ENCODE data around the gene PCK2. TPM values are rescaled to one million over a fixed set of nuclear protein-coding genes. Genes with fewer than 3 reads are reported as not detected.

PCK2 gene
- total and polyA plus RNA-seq, 2 of the 13 experiments (the other 11 are each of a cell fraction or from before 2014, with no cell fraction given) = 129 to 272 TPM

GRCh38 chr14:24114532-24115421 lies 20.7 kb downstream of the PCK2 start, which contains the start of the genes DCAF11 and NRL (continued):
- TF ChIP-seq, protein P1, sequence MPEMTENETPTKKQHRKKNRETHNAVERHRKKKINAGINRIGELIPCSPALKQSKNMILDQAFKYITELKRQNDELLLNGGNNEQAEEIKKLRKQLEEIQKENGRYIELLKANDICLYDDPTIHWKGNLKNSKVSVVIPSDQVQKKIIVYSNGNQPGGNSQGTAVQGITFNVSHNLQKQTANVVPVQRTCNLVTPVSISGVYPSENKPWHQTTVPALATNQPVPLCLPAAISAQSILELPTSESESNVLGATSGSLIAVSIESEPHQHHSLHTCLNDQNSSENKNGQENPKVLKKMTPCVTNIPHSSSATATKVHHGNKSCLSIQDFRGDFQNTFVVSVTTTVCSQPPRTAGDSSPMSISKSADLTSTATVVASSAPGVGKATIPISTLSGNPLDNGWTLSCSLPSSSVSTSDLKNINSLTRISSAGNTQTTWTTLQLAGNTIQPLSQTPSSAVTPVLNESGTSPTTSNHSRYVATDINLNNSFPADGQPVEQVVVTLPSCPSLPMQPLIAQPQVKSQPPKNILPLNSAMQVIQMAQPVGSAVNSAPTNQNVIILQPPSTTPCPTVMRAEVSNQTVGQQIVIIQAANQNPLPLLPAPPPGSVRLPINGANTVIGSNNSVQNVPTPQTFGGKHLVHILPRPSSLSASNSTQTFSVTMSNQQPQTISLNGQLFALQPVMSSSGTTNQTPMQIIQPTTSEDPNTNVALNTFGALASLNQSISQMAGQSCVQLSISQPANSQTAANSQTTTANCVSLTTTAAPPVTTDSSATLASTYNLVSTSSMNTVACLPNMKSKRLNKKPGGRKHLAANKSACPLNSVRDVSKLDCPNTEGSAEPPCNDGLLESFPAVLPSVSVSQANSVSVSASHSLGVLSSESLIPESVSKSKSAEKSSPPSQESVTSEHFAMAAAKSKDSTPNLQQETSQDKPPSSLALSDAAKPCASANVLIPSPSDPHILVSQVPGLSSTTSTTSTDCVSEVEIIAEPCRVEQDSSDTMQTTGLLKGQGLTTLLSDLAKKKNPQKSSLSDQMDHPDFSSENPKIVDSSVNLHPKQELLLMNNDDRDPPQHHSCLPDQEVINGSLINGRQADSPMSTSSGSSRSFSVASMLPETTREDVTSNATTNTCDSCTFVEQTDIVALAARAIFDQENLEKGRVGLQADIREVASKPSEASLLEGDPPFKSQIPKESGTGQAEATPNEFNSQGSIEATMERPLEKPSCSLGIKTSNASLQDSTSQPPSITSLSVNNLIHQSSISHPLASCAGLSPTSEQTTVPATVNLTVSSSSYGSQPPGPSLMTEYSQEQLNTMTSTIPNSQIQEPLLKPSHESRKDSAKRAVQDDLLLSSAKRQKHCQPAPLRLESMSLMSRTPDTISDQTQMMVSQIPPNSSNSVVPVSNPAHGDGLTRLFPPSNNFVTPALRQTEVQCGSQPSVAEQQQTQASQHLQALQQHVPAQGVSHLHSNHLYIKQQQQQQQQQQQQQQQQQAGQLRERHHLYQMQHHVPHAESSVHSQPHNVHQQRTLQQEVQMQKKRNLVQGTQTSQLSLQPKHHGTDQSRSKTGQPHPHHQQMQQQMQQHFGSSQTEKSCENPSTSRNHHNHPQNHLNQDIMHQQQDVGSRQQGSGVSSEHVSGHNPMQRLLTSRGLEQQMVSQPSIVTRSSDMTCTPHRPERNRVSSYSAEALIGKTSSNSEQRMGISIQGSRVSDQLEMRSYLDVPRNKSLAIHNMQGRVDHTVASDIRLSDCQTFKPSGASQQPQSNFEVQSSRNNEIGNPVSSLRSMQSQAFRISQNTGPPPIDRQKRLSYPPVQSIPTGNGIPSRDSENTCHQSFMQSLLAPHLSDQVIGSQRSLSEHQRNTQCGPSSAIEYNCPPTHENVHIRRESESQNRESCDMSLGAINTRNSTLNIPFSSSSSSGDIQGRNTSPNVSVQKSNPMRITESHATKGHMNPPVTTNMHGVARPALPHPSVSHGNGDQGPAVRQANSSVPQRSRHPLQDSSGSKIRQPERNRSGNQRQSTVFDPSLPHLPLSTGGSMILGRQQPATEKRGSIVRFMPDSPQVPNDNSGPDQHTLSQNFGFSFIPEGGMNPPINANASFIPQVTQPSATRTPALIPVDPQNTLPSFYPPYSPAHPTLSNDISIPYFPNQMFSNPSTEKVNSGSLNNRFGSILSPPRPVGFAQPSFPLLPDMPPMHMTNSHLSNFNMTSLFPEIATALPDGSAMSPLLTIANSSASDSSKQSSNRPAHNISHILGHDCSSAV (CRISPR knock-in tag; IDR thresholded peaks at IDR 0.05; ENCODE audit: borderline replicate concordance) = peak; percentile 100
- TF ChIP-seq ZNF512B (CRISPR knock-in tag; IDR thresholded peaks at IDR 0.05; ENCODE audit: borderline replicate concordance) (peak; percentile 96; the same call in 1 of the 2 replicates), PHB2 (IDR thresholded peaks at IDR 0.05; ENCODE audit: partially characterized antibody) (no peak), SUZ12 (IDR thresholded peaks at IDR 0.05; ENCODE audit: low read depth, low read length) (no peak; the same call in 1 of the 2 replicates), HIC2 (CRISPR knock-in tag; IDR thresholded peaks at IDR 0.05; ENCODE audit: low read depth) (no peak; the same call in 1 of the 2 replicates), IRF2 (CRISPR knock-in tag; IDR thresholded peaks at IDR 0.05) (peak; percentile 97), BCL6 (CRISPR knock-in tag; IDR thresholded peaks at IDR 0.05) (peak; percentile 77)
